GM21526 (cell line): ENCODE data around the gene POLE3.
"Not testable (repeated sequence)": the region's sequence is repeated elsewhere in the genome, so short reads cannot be mapped to it uniquely, and the experiment has no call there.

Source experiments
- ATAC-seq: cut with Tn5 transposase; IDR thresholded peaks from one replicate; pipeline ENCODE4 v1.9.1; 2021; ENCODE audit warnings: moderate library complexity; ENCODE audit not compliant: unreplicated experiment, low FRiP score

POLE3 gene

GRCh38 chr9:113410207-113410864 is at the start of gene POLE3, which contains the start of gene C9orf43:
Gene POLE3, minus strand, starts transcription at chr9:113410675. Its CDS starts 382 bp downstream, at chr9:113410293.
Gene C9orf43, plus strand, starts transcription at chr9:113410747. Its CDS starts 2,747 bp downstream, at chr9:113413494.
- ATAC-seq, result peak; percentile 89

DNA sequence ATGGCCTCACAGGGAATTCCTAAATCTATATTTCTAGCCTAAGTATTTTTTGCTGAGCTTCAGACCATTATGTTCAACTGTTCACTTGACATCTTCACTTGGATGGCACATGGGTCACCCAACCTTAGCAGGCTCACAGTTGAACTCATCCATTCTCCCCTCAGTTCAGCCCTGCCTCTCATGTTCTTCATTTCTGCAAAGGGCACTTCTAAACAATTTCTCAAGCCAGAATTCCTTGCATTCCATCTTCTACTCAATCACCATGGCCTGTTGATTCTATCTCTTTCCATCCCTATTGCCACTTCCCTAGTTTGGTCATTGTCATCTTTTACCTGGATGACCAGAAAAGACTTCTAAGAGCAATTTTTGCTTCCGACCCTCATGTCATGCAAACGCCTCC is 45.8 kb upstream of the POLE3 start:
- no peak for ATAC-seq

DNA sequence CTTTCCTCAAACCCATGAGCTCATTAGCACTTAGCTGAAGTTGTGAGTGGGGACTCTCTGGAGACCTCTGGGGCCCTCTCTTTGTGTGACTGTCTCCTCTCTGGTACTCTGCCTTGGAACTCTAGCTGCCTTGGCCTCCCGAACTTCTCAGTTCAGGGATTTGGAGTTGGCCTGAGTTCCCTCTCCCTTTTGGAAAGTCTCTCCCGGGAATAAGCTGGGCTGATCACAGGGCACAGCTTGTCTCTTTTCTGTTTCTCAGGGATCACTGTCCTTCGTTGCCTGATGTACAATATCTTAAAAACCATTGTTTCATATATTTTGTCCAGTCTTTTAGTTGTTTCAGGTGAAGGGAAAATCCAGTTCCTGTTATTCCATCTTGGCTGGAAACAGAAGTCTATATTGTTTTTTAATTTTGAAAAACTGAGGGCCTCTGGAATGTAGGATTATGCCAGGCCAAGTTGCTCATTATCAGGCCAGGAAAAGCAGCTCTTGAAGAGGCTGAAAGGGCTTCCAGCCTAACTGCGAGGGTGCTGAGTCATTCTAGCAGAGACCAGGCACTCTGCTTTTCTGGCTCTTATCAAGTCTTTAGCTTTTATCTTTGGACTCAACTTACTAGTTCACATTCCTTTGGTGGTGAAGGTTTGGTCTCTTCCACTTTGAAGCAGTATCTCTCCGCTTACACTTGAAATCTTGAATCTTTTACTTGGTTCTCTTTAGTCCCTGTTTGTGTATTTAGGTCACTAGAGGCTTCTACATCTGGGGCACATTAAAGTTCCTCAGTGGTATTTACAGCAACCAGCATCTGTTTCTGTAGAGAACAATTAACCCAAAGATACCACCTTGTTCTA is 44.7 kb upstream of the POLE3 start:
- no peak for ATAC-seq

DNA sequence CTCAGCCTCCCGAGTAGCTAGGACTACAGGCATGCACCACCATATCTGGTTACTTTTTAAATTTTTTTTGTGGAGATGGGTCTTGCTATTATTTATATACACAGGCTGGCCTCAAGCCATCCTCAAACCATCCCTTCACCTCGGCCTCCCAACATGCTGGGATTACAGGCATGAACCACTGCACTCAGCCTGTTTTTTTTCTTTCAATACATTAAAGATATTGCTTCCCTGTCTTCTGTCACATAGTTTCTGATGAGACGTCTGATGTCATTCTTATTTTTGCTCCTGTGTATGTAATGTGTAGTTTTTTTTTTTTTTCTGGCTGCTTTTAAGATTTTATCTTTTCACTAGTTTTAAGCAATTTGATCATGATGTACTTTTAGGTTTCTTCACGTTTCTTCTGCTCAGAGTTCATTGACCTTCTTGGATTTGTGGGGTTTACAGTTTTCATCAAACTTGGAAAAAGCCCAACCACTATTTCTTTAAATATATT is 41.7 kb upstream of the POLE3 start:
- ATAC-seq, result no peak

GRCh38 chr9:113449376-113449775 is 38.9 kb upstream of the POLE3 start:
- no peak for ATAC-seq

DNA sequence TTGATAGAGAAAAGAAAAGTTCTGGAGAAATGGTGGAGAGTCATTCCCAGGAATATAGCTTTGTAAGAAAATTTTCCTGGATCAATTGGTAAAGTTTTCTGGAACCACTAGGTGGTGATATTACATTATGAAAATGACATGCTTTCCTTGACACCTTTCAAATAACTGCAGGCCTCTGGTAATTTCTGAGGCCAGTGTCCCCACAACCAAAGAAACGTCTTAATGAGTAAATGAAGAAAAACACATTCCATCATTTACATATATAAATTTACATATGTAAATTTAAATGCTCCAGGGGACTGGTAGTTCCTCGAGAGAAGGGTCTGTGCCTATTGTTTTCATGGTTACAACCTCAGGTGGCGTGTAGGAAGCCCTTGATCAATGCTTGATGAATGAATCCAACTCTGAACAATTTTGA is 35.9 kb upstream of the POLE3 start:
- no peak for ATAC-seq

DNA sequence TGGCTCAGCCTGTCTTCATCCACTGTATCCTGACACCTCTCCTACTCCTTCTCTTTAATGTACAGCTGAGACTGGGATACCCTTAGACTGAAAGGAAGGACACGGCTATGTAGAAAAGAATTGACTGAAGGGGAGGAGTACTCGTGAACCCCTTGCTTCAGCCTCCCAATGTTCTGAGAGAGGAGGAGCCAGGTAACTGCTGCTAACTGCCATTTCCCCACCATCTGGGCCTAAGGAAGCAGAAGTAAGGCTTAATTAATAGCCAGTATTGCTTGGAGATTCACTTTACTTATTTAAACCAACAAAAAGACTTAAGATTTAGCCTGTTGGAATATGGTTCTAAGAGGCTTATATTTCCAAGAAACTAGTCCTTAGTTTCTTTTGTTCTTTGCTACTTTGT is 34.3 kb upstream of the POLE3 start:
- ATAC-seq, result no peak

DNA sequence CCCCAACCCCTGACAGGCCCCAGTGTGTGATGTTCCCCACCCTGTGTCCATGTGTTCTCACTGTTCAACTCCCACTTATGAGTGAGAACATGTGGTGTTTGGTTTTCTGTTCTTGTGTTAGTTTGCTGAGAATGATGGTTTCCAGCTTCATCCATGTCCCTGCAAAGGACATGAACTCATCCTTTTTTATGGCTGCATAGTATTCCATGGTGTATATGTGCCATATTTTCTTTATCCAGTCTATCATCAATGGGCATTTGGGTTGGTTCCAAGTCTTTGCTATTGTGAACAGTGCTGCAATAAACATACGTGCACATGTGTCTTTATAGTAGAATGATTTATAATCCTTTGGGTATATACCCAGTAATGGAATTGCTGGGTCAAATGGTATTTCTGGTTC is 27.2 kb upstream of the POLE3 start:
- ATAC-seq, result not testable (repeated sequence)

- ATAC-seq, result no peak
Measured at GRCh38 chr9:113436728-113437515, 26.4 kb upstream of the POLE3 start.

DNA sequence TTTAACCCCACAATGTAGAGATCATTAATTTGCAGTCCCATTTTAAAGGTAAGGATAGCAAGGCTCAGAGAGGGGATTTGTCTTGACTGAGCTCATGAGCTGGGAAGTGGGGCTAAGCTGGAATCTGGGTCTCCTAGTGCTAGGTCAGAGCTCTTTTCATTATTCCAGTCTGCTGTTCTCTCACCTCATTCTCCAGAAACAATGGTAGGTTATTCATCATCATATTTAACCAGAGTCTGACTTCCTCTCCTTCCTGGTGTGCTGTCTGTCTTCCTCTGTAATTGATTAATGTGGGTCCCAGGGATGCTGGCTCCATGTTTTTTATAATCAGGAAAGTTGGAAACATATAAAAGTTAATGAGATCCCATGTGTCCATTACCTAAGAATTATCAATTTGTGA is 20.7 kb upstream of the POLE3 start:
- ATAC-seq, result no peak

- no peak for ATAC-seq
Measured at GRCh38 chr9:113428062-113428615, 17.7 kb upstream of the POLE3 start.

DNA sequence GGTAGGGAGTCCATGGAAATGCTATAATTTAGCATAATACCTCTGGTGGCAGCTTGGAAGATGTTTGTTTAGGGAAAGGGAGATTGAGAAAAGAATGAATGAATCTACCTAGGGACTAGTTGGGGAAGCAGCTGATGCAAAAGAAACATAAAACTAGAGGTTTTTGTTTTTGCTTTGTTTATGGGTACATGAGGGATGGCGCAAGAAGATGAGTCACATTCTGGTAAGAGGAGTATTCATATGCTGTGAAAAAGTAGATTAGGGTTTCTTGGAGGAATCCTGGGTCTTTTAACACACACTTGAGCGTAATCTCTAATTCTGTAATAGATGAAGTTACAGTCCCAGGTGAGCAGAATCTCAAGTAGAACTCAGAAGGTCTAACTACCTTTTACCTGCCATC is 17.2 kb upstream of the POLE3 start:
- ATAC-seq, result no peak

- no peak for ATAC-seq
Measured at GRCh38 chr9:113426701-113427100, 16.2 kb upstream of the POLE3 start.

DNA sequence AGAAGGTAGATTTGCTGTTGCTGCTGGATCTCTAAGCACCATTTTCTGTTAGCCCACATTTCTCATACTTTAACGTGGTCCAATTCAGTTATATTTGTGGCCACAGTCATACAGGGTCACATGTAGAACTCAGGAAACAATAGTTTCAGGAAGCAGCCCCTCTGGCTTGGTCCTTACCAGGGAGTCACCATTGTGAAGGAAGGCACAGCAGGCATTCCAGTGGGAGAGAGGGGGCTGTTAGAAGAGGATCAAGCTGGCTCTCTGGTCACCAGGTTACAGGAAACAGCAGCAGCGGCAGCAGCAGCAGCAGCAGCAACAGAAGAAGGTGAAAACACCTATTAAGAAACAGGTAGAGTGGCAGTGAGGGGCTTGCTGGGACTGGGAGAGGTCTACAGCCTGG is 14.6 kb upstream of the POLE3 start:
- no peak for ATAC-seq

GRCh38 chr9:113421726-113422125 is 11.3 kb upstream of the POLE3 start:
- ATAC-seq, result no peak

DNA sequence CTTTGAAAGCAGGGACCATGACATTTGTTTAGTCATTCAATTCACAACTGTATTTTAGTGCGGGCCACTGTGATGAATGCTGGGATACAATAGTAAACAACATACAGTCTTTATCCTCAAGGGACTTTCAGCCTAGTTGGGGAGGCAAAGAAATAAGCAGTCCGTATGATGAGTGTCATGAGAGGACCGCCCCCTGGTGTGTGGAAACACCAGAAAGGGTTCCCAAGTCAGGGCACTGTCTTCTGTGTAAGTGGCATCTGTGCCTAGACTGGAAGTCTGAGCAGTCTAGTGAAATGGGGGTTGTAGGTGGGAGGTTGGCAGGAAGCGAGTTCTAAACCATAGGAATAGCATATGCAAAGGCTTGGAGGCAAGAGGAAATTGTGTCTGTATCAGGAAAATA is 6.9 kb upstream of the POLE3 start:
- no peak for ATAC-seq

DNA sequence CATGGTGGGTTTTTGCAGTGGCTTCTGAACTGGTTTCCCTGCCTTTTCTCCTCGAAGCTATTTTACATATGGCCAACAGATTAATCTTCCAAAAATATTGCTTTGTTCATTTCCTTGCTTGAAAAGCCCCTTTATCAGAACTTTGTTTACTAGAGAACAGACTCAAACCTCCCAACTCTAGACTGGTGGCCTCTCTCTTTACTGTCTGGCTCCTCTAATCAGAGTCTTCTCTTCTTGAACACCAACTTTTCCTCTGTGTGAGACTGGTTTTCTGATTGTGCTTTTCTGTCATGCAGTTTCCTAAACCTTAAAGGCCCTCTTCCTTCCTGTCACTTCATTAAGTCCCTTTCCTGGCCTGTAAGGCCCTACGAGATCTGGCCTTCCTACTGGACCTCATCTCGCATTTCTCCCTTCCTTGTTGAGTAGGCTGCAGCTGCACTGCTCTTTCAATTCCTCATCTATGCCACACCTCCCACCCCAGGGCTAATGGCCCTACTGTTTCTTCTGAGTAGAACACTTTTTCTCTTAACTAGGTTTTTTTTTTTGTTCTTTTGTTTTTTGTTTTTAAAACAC is 5.8 kb upstream of the POLE3 start:
- ATAC-seq, result peak; percentile 90

DNA sequence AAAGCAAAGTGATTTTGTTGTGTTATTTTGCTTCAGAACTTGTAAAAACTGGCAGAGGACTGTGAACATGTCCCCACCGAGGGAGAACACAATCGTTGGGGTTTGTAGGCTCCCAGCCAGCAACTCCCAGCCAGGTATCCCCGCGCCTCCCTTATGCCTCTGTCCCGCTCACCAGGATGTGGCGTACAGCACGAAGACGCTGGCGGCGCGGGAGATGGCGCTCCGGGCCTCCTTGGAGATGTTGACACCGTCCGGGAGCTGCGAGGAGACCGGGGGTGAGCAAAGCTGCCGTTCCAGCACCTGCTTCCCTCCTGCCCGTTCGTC is 630 bp downstream of the POLE3 start:
- ATAC-seq, result peak; percentile 18

DNA sequence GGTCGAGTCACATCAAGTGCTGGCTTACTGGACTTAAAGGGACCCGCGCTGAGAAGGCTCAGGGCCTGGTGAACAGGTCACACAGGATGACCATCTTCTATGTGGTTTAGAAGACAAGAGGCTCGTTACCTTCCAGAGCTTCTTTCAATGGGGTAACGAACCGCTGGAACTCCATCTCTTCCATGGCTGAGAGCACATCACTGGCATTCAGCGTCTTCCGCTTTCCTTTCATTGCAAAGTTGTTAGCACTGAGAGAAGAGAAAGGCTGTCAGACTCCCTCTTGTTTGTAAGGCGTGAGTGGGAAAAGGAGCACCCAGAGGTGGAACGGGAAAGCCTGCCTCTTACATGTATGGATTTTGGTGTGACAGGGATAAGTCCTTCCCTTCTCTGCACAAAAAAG is 994 bp downstream of the POLE3 start:
- ATAC-seq, result no peak

DNA sequence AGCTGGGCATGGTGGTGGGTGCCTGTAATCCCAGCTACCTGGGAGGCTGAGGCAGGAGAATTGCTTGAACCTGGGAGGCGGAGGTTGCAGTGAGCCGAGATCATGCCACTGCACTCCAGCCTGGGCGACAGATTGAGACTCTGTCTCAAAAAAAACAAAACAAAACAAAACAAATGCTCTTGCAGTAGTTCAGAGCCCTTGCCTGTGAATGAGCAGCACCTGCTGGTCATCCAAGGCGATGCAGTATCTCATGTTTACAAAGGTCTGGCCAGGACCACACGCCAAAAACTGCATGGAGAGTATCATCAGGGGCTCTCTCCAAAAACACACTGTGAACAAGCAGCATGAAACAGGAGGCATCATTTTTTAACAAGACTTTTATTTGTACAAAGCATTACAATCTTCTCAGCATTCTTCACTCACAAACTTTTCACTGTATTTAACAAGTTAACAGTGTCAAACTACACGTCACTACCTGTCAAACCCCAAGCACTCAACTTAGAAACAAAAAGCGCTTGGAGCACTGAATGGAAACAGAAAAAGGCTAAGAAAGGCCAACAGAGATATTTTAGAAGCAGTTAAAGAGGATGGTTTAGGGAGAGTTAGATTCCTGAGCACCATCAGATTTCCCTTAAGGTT is 3.5 kb downstream of the POLE3 start:
- not testable (repeated sequence) for ATAC-seq
